ENCODE measurements around the gene RAB3GAP2.

DNA sequence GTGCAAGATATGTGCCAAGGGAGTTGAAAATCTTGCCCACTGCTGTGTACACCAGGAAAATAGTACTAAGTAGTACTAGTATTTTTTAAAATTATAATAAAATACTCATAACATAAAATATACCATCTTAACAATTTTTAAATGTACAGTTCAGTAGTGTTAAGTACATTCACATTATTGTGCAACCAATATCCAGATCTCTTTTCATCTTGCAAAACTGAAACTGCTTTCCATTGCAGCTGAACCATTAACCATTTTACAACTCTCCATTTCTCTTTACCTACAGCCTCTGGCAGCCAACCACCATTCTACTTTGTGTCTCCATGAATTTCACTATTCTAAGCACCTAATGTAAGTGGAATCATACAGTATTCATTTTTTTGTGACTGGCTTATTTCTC lies 19.3 kb upstream of the RAB3GAP2 start:
- TF ChIP-seq, protein P1, sequence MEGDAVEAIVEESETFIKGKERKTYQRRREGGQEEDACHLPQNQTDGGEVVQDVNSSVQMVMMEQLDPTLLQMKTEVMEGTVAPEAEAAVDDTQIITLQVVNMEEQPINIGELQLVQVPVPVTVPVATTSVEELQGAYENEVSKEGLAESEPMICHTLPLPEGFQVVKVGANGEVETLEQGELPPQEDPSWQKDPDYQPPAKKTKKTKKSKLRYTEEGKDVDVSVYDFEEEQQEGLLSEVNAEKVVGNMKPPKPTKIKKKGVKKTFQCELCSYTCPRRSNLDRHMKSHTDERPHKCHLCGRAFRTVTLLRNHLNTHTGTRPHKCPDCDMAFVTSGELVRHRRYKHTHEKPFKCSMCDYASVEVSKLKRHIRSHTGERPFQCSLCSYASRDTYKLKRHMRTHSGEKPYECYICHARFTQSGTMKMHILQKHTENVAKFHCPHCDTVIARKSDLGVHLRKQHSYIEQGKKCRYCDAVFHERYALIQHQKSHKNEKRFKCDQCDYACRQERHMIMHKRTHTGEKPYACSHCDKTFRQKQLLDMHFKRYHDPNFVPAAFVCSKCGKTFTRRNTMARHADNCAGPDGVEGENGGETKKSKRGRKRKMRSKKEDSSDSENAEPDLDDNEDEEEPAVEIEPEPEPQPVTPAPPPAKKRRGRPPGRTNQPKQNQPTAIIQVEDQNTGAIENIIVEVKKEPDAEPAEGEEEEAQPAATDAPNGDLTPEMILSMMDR (IDR thresholded peaks at IDR 0.05): no peak
- TF ChIP-seq POLR2A (IDR thresholded peaks at IDR 0.05): no peak

All from right lobe of liver (tissue), 4 donors.